Measurements from ENCODE around the gene OR52N1. TPM values are rescaled to one million over a fixed set of nuclear protein-coding genes. Genes with fewer than 3 reads are reported as not detected.

OR52N1 gene
- total RNA-seq = not detected in 2 replicates

DNA sequence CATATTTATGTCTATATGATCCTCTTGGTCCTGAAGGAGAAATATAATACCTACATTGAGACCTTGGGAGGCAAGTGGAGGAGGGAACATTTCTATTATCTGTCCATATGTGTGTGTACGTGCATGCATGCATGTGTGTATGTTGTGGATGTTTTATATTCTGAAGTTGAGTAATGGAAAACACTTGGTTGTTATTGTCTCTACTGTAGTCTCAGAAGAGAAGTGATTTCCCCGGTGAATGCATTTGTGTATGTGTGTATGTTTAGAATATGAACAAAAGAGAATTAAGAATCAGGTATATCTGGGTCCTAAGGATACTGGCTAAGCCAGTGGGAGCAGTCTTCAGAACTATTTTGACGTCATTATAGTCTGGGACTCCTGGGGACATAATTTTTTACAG, at the start of gene OR52N1:
TSS of gene OR52N1 (minus strand) at position 101 of the 400 bp plus-strand sequence. CDS start 2,449 bp downstream, outside the sequence.
- no peak for DNase-seq (ENCODE audit: low read depth, low spot score)

- DNase-seq (ENCODE audit: low read depth, low spot score) = no peak
Measured at GRCh38 chr11:5837695-5838094, 46.6 kb upstream of the OR52N1 start.

GRCh38 chr11:5833446-5833845, 42.4 kb upstream of the OR52N1 start:
- no peak for DNase-seq (ENCODE audit: low read depth, low spot score)

- no peak for DNase-seq (ENCODE audit: low read depth, low spot score)
Measured at GRCh38 chr11:5831196-5831829, 40.2 kb upstream of the OR52N1 start.

DNA sequence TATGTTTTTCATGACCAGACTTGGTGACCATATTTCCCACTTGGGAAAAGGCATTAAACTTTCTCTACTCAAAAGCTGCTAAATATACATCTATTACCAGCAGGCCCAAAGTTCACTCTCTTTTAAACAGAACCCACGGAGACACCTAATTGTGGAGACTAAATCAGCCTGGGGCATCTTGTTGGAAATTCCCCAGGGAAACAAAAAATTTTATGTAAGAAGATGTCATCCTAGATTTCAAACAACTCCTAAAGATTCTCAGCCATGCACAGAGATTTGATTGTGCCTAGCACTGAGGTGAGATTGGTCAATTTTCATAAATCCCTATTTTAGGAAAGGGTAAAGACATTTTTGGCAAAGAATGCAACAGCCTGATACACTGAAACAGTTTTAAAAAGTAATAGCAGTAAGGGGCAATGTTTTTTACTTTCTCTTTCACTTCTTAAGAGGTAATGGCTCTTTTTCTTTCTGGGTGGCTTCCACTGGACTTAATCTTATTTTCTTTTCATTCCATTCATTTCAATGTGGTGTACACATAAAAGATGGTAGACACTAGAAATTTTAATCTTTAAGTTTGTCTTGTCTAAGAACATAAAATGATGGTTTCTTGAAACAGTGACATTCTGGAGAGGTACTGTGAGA, 27.3 kb upstream of the OR52N1 start:
- no peak for DNase-seq (ENCODE audit: low read depth, low spot score)

DNA sequence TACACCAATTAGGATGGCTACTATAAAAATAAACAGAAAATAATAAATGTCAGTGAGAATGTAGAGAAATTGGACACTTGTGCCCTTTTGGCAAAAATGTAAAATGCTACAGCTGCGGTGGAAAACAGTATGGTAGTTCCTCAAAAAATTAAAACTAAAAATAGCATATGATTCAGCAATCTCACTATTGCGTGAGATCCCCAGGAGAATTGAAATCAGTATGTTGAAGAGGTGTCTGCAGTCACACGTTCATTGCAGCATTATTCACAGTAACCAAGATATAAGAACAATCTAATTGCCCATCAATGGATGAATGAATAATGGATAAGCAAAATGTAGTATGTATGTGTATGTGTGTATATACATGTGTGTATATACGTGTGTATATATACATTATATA, 24.5 kb upstream of the OR52N1 start:
- DNase-seq (ENCODE audit: low read depth, low spot score) = no peak

DNA sequence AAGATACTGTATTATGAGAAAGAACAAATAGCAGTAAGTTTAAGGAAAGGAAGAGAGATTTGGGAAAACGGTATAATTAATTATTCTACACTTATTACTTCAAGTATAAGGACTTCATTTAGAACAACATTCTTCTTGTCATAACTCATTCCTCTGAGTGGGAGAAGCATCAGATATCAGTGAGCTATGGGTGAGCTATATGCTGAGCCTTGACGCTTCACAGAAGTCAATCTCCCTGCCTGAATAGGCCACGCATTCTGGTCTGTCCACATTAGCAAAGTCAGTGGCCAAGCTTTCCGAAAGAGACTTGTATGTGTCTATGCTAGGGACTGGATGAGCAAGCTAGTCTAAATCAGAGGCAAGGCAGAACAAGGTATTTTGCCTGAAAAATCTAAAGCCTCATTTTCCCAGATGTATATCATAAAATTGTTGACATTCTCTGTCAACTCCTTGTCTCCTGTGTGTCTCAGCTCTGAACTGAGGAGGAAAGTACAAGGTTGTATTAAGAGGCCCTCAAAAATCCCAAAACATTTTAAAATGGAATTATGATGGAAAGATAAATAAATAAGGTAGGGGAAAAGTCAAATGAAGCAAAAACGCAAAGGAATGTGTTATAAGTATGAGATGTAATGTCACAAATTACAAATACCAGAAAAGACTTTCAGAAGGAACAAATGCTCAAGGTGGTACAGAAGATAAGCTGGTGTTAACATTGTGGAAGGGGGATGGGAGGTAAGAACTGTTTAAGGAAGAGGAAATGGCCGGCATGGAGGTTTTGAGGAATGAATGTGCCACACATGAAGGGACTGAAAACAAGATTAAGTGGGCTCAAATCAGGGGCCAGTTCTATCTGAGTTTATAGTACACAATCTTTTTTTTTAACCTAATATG, 19.1 kb upstream of the OR52N1 start:
- no peak for DNase-seq (ENCODE audit: low read depth, low spot score)

- DNase-seq (ENCODE audit: low read depth, low spot score) = no peak
Measured at GRCh38 chr11:5809122-5809519, 18.1 kb upstream of the OR52N1 start.

GRCh38 chr11:5808500-5809121, 17.5 kb upstream of the OR52N1 start, which contains the start of gene OR52N2:
Gene OR52N2 (plus strand): TSS chr11:5808924. CDS start chr11:5820336, 11,412 bp downstream.
- peak; percentile 24 for DNase-seq (ENCODE audit: low read depth, low spot score)

DNA sequence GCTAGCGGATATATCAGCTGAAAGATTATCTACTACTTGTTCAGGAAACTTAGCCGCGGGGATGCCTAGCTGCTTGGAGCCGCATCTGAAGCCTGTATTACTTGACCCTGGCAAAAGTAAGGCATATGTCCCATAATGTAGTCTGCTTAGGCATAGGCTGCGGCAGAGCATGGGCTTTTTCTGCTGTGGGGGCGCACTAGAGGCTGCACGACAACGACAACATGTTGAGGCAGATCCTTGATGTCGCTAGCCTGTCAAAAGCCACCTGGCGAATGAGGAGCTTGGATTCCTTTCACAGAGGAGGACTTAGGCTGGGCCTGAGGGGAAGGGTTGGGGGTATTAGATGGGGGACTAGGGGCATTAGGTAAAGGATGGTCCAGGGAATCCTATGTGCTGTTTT, 16.5 kb upstream of the OR52N1 start:
- DNase-seq (ENCODE audit: low read depth, low spot score) = no peak

GRCh38 chr11:5803982-5804381, 12.9 kb upstream of the OR52N1 start:
- no peak for DNase-seq (ENCODE audit: low read depth, low spot score)

DNA sequence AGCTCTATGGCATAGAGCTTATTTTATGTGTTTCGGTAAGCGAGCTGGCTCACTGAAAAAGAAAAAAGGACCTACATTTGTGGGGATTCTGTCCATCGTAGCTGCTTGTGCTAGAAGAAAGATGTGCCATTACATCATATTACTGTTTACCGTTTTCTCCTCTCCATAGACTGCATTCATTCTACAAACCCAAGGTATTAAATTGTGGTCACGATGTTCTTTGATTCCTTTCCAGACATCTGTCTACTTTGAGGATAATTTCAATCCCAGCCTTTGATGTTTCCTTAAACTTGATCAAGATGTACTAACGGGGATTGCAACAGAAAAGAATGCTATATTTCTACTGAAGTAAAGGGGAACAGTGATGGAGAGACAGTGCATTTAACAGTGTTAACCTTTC, 5.5 kb upstream of the OR52N1 start:
- DNase-seq (ENCODE audit: low read depth, low spot score) = no peak

GRCh38 chr11:5783255-5783654, 7.8 kb downstream of the OR52N1 start, which contains the start of gene OR52N5:
Gene OR52N5 (minus strand): TSS chr11:5783355. CDS start chr11:5778634, 4,721 bp downstream.
- DNase-seq (ENCODE audit: low read depth, low spot score) = no peak

DNA sequence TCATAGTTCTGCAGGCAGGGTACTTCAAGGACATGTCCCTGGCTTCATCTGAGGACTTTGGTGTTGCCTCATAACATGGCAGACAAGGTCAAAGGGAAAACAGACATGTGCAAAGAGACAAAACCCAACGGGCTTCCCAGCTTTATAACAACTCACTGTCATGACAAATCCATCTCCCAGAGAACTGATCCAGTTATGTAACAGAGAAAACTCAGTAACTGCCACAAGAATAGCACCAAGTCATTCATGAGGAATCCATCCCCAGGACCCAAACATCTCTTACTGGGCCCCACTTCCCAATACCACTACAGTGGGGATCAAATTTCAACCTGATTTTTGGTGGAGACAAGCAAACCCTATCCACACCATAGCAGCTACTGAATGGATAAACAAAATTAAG, 24.0 kb downstream of the OR52N1 start:
- no peak for DNase-seq (ENCODE audit: low read depth, low spot score)

- no peak for DNase-seq (ENCODE audit: low read depth, low spot score)
Measured at GRCh38 chr11:5753943-5754342, 37.1 kb downstream of the OR52N1 start, which contains the start of gene OR52N4. Gene OR52N4 (plus strand): TSS chr11:5754243. CDS start chr11:5754741, 498 bp downstream.

DNA sequence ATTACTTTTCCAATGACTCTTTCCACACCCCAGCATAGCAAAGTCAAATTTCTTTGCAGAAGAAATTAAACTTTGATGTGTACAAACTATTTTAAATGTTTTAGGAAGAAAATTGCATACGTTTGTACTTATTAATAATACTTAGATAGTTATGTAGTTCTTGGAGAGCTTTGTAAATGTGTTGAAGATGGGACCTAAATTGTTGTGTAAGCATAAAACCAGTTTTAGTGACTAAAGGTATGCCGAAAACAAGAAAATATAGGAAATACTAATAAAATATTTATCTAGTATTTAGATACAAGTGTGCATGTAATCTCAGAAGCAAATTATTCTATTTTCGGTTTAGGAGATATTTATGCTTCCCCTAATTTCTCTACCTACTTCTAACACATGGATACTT, 41.2 kb downstream of the OR52N1 start:
- DNase-seq (ENCODE audit: low read depth, low spot score) = no peak

GRCh38 chr11:5746614-5747013, 44.5 kb downstream of the OR52N1 start:
- DNase-seq (ENCODE audit: low read depth, low spot score) = no peak

DNA sequence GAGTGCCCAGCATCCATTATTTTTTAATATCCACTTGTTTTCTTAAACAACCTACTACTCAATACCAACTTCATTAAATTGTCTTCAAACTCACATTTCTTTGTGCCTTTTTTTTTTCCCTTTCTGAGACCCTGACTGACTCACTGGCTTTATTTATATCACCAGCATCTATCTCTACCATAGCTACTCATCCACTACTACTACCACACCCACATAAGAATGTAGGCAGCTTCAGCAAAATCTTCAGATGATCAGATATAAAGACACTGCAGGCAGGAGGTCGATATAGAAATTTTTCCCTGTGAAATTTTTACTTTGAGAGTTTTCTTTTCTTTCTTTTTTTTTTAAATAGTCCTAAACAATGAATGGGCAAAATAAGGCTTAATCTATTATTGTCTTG, 52.6 kb downstream of the OR52N1 start:
- no peak for DNase-seq (ENCODE audit: low read depth, low spot score)

DNA sequence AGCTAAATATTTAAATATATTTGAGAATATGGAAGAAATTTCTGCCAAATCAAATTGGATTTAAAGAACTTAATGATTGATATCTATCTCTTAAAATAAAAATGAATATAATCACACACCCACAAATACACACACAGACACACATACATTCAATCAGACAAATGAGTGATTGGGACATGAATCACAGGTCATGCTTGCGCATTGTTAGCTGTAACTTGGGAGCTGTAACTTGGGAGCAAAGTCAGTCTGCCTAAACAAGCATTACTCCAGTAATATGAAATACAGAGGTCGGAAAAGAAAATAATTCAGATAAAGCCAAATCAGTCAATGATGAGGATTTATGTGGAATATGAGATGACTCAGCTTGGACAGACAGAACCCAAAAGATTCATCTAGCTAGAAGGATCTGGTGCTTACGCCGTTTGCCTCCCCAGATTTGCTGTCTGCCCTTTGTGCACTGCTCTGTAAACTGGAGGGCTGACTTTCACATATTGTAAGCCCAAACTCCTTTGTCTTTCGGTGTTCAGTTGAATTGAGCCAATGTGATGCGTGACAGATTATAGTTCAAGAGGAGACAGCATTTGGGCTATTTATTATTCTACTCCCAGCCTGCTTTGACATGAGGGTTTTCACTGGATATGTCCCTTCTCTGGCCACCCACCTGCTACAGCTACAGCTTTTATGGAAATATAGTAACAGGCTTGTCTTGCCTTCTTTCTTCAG, 53.2 kb downstream of the OR52N1 start:
- no peak for DNase-seq (ENCODE audit: low read depth, low spot score)

DNA sequence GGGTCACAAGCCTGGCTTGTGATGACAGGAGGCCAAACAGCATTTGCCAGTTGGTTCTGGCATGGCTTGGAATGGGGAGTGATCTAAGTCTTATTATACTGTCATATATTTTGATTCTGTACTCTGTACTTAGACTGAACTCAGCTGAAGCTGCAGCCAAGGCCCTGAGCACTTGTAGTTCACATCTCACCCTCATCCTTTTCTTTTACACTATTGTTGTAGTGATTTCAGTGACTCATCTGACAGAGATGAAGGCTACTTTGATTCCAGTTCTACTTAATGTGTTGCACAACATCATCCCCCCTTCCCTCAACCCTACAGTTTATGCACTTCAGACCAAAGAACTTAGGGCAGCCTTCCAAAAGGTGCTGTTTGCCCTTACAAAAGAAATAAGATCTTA, 54.0 kb downstream of the OR52N1 start:
- no peak for DNase-seq (ENCODE audit: low read depth, low spot score)
